SK-N-SH (cell line): ENCODE measurements around the gene A1BG. TPM values are rescaled to one million over a fixed set of nuclear protein-coding genes. Genes with fewer than 3 reads are reported as not detected.

Experiments
- CTCF ChIA-PET: fragments of 300-600, 350-600 bp; formaldehyde crosslinking; extraction: SDS; loops from one replicate; lab custom pipeline; 2021; lab: Yijun Ruan, JAX
- POLR2A ChIA-PET: fragments of 350-600 bp; sonication (Branson Sonifier 250); formaldehyde crosslinking; extraction: SDS; loops from one replicate; lab custom pipeline; 2020; ENCODE audit warnings: antibody characterized with exemption, inconsistent platforms; lab: Yijun Ruan, JAX
- DNase-seq: peaks from one replicate; pipeline ENCODE4 v3.0.0; 2012
- H2AFZ ChIP-seq: fragments of 200-600 bp; sonication (generic); 2 replicates; pipeline ENCODE4 v1.8.1; 2016; ENCODE audit warnings: antibody characterized with exemption, mild to moderate bottlenecking, low read depth
- H3F3A ChIP-seq: fragments of 200-600 bp; sonication (generic); replicated peaks from 2 replicates; pipeline ENCODE3; 2016; ENCODE audit warnings: antibody characterized with exemption, mild to moderate bottlenecking; ENCODE audit not compliant: insufficient read depth
- H3K27ac ChIP-seq, 2 experiments: fragments of 200-500 bp in 1 of 2; fragments of 200-600 bp in 1 of 2; sonication (Bioruptor generic) in 1 of 2; sonication (generic), shearing (Covaris generic) in 1 of 2; 2 replicates each; pipeline versions ENCODE4 v1.5.1 to v1.6.1; 2014 to 2016; ENCODE audit warnings: low read depth in 2 of 2, inconsistent platforms in 1 of 2, low read length in 1 of 2, mild to moderate bottlenecking in 1 of 2, mixed read lengths in 1 of 2
- H3K27me3 ChIP-seq: fragments of 200-600 bp; sonication (generic), shearing (Covaris generic); 2 replicates; pipeline ENCODE4 v1.6.1; 2016; ENCODE audit warnings: mixed run types; ENCODE audit not compliant: insufficient read depth
- H3K36me3 ChIP-seq, 2 experiments: fragments of 200-500 bp in 1 of 2; fragments of 200-600 bp in 1 of 2; sonication (Bioruptor generic) in 1 of 2; sonication (generic) in 1 of 2; replicated peaks in 1 of 2; 2 replicates each; pipeline versions ENCODE3 to v1.5.1; 2014 to 2016; ENCODE audit warnings: low read length in 1 of 2, mild to moderate bottlenecking in 1 of 2; ENCODE audit not compliant: insufficient read depth in 2 of 2, control insufficient read depth in 1 of 2
- H3K4me1 ChIP-seq, 2 experiments: fragments of 200-500 bp in 1 of 2; fragments of 200-600 bp in 1 of 2; sonication (Bioruptor generic) in 1 of 2; sonication (generic), shearing (Covaris generic) in 1 of 2; 2 replicates each; pipeline versions ENCODE4 v1.5.1 to v1.6.1; 2014 to 2016; ENCODE audit warnings: low read depth in 1 of 2, low read length in 1 of 2, mixed run types in 1 of 2; ENCODE audit not compliant: insufficient read depth in 2 of 2, control insufficient read depth in 1 of 2
- H3K4me2 ChIP-seq: fragments of 200-600 bp; sonication (generic), shearing (Covaris generic); 2 replicates; pipeline ENCODE4 v1.6.1; 2017; ENCODE audit warnings: mixed run types
- H3K4me3 ChIP-seq, 2 experiments: fragments of 200-500 bp in 1 of 2; fragments of 200-600 bp in 1 of 2; sonication (Bioruptor generic) in 1 of 2; sonication (generic), shearing (Covaris generic) in 1 of 2; 2 replicates each; pipeline versions ENCODE4 v1.5.1 to v1.8.1; 2014 to 2016; ENCODE audit warnings: low read depth in 2 of 2, inconsistent platforms in 1 of 2, low read length in 1 of 2, mild to moderate bottlenecking in 1 of 2, mixed read lengths in 1 of 2, moderate library complexity in 1 of 2
- H3K79me2 ChIP-seq: fragments of 200-600 bp; sonication (generic); 2 replicates; pipeline ENCODE4 v1.8.1; 2017; ENCODE audit warnings: mild to moderate bottlenecking; ENCODE audit not compliant: insufficient read depth
- H3K9ac ChIP-seq: fragments of 200-600 bp; sonication (generic); 2 replicates; pipeline ENCODE4 v1.6.1; 2017; ENCODE audit warnings: mixed run types
- H3K9me2 ChIP-seq: fragments of 200-600 bp; sonication (generic); 2 replicates; pipeline ENCODE4 v1.6.1; 2017; ENCODE audit warnings: mixed run types
- H3K9me3 ChIP-seq: fragments of 200-600 bp; sonication (generic); 2 replicates; pipeline ENCODE4 v1.6.1; 2017; ENCODE audit warnings: mixed run types, mild to moderate bottlenecking, moderate library complexity
- H4K20me1 ChIP-seq: fragments of 200-600 bp; sonication (generic); 2 replicates; pipeline ENCODE4 v1.6.1; 2017; ENCODE audit warnings: mild to moderate bottlenecking, mixed run types; ENCODE audit not compliant: insufficient read depth
- ELF1 ChIP-seq: IDR thresholded peaks from 2 replicates; pipeline ENCODE4 v1.4.0; 2012
- EZH2phosphoT487 ChIP-seq: fragments of 200-600 bp; sonication (generic); IDR thresholded peaks from 2 replicates; pipeline ENCODE4 v1.6.1; 2017; ENCODE audit warnings: low read depth, mixed run types, mild to moderate bottlenecking, antibody characterized with exemption, moderate library complexity, borderline replicate concordance
- FOSL2 ChIP-seq: IDR thresholded peaks from 2 replicates; pipeline ENCODE4 v1.4.0; 2012; ENCODE audit warnings: low read depth, mild to moderate bottlenecking, moderate library complexity, borderline replicate concordance
- FOXJ3 ChIP-seq: sonication (generic); formaldehyde crosslinking; IDR thresholded peaks from 2 replicates; pipeline ENCODE4 v1.5.1; 2020; ENCODE audit warnings: mild to moderate bottlenecking, missing genetic modification reagents
- GATA2 ChIP-seq: sonication (generic); formaldehyde crosslinking; IDR thresholded peaks from 2 replicates; pipeline ENCODE4 v1.5.0; 2020; ENCODE audit warnings: mild to moderate bottlenecking, missing genetic modification reagents
- JUND ChIP-seq: IDR thresholded peaks from 2 replicates; pipeline ENCODE4 v1.4.0; 2012
- MXI1 ChIP-seq: IDR thresholded peaks from 2 replicates; pipeline ENCODE4 v1.6.1; 2012; ENCODE audit warnings: mild to moderate bottlenecking, low read depth, low read length, improper control_type of control experiment
- NFIC ChIP-seq: IDR thresholded peaks from 2 replicates; pipeline ENCODE4 v1.4.0; 2012; ENCODE audit warnings: borderline replicate concordance
- RAD21 ChIP-seq: IDR thresholded peaks from 2 replicates; pipeline ENCODE4 v1.6.1; 2012; ENCODE audit warnings: mild to moderate bottlenecking, low read length
- RCOR1 ChIP-seq: fragments of 150-350 bp; IDR thresholded peaks from 2 replicates; pipeline ENCODE4 v1.6.1; 2017; ENCODE audit warnings: antibody characterized with exemption, low read length
- RFX5 ChIP-seq: IDR thresholded peaks from 2 replicates; pipeline ENCODE4 v1.6.1; 2012; ENCODE audit warnings: mild to moderate bottlenecking, improper control_type of control experiment, low read length
- SIN3A ChIP-seq: IDR thresholded peaks from 2 replicates; pipeline ENCODE4 v1.6.1; 2012; ENCODE audit warnings: low read depth, mild to moderate bottlenecking, low read length, moderate library complexity, borderline replicate concordance
- TAF1 ChIP-seq: IDR thresholded peaks from 2 replicates; pipeline ENCODE4 v1.6.1; 2012; ENCODE audit warnings: low read depth, mild to moderate bottlenecking, low read length, moderate library complexity, borderline replicate concordance
- TCF12 ChIP-seq: IDR thresholded peaks from 2 replicates; pipeline ENCODE4 v1.4.0; 2012
- TEAD4 ChIP-seq: IDR thresholded peaks from 2 replicates; pipeline ENCODE4 v1.4.0; 2012; ENCODE audit warnings: mild to moderate bottlenecking, borderline replicate concordance; ENCODE audit not compliant: insufficient read depth
- YY1 ChIP-seq: IDR thresholded peaks from 2 replicates; pipeline ENCODE4 v1.4.0; 2012; ENCODE audit warnings: low read depth, mild to moderate bottlenecking
- WGBS: methylation state at CpG from one replicate; pipeline ENCODE4 v1.1.6; 2017; ENCODE audit warnings: low lambda C conversion rate; 5-methylcytosine and 5-hydroxymethylcytosine counted together
- polyA plus RNA-seq, 3 experiments: library from polyadenylated mRNA; depleted of rRNA; stranded (reverse); fragments of >200 nt; gene quantifications; 2 replicates each; pipeline ENCODE4 v1.2.3, GENCODE V29; 2012
- TF ChIP-seq, protein P1 (sequence below): IDR thresholded peaks from 2 replicates; pipeline ENCODE4; 2012
- TF ChIP-seq, protein P2 (sequence below): IDR thresholded peaks from 2 replicates; pipeline ENCODE4 v1.4.0; 2012; ENCODE audit warnings: low read depth
- TF ChIP-seq, protein P3 (sequence below): IDR thresholded peaks from 2 replicates; pipeline ENCODE4 v1.6.1; 2012; ENCODE audit warnings: mild to moderate bottlenecking, low read depth, low read length, moderate library complexity
- TF ChIP-seq, protein P4 (sequence below): IDR thresholded peaks from 2 replicates; pipeline ENCODE4 v1.4.0; 2012; ENCODE audit warnings: low read depth, borderline replicate concordance
- TF ChIP-seq, protein P5 (sequence below): fragments of 200-600 bp; sonication (generic); IDR thresholded peaks from 2 replicates; pipeline ENCODE4 v1.6.1; 2017; ENCODE audit warnings: antibody characterized with exemption, mild to moderate bottlenecking, moderate library complexity

Gene A1BG
- polyA plus RNA-seq, 1 of the 3 experiments (the other 2 are of a cell fraction): 62.6 TPM

DNA sequence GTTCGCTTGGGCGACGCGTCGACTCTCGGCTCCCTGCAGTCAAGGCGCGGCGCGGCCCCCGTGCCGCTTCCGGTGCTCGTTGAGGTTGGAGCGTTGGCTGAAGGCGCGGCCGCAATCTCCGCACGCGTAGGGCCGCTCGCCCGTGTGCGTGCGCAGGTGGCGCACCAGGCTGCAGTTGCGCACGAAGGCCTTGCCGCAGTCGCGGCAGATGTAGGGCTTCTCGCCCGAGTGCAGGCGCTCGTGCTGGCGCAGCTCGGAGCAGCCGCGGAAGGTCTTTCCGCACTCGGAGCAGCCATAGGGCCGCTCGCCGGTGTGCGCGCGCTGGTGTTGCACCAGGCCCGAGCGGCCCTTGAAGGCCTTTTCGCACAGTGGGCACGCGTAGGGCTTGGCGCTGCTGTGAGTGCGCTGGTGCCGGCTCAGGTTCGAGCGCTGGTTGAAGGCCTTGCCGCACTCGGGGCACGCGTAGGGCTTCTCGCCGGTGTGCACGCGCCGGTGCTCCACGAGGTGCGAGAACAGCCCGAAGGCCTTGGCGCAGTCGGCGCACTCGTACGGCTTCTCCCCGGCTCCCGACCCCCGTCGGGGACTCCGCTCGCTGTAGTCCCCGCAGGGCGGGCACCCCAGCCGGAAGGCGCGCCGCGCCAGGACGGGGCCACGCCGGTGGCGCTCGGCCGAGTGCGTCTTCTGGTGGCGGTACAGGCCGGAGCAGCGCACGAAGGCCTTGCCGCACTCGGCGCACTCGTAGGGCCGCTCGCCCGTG, 14.6 kb upstream of the A1BG start (continued):
- TF ChIP-seq, protein P1, sequence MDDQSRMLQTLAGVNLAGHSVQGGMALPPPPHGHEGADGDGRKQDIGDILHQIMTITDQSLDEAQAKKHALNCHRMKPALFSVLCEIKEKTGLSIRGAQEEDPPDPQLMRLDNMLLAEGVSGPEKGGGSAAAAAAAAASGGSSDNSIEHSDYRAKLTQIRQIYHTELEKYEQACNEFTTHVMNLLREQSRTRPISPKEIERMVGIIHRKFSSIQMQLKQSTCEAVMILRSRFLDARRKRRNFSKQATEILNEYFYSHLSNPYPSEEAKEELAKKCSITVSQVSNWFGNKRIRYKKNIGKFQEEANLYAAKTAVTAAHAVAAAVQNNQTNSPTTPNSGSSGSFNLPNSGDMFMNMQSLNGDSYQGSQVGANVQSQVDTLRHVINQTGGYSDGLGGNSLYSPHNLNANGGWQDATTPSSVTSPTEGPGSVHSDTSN: no peak
- TF ChIP-seq NFIC (no peak), TCF12 (no peak), ELF1 (no peak), RCOR1 (no peak), FOSL2 (no peak), GATA2 (CRISPR knock-in tag) (no peak), MXI1 (no peak), RFX5 (no peak), RAD21 (no peak)
- TF ChIP-seq, protein P2, sequence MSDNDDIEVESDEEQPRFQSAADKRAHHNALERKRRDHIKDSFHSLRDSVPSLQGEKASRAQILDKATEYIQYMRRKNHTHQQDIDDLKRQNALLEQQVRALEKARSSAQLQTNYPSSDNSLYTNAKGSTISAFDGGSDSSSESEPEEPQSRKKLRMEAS: no peak

DNA sequence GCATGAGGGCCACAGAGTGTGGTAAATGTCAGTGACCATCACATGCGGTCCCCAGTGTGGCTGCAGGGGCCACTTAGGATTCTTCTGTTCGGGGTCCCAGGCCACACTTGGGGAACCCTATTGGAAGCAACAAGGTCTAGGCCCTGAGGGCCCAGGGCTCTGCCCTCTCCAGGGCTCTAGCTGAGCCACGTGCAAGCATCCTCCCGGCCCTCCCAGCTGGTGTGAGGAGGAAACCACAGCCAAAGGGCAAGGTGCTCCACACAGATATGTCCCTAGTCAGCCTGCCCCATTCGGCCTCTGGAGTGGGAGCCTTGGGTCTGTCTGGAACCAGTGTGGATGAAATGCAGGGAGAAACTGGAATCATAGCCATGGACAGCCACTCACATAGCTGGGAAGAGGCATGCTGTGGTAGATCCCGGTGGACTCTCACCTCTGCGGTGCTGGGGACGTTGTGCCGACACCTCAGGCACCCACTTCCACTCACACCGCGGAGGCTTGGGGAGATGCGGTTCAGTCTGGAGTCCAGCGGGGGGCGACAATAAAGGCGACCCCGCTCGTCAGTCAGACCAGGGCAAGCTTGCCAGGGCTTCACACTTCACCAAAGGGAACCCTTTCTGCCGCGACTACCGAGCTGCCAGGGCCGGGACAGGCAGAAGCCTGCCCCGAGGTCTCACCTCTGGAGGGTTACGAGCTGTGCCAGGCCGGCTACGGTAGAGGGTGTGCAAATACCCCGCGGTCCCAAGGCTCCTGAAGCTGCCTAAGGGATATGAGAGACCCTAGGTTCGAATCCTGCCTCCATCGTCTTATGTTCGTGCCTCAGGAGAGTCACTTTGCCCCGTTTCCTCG, 13.5 kb upstream of the A1BG start:
- Histone ChIP-seq H3K79me2 (no peaks in the 10 kb centered on the region), H3K4me3 (no peak overlapping the region), H3K36me3 (no peaks in the 10 kb centered on the region), H3K27me3 (no peaks in the 10 kb centered on the region), H3K4me2 (no peak overlapping the region), H3F3A (peaks cover 12% of the 10 kb centered on the region), H3K4me1 (peaks cover 0 to under 1% of the 10 kb centered on the region in 2 experiments; a peak in 1 of 4 replicates), H3K27ac (no peak overlapping the region), H3K9me3 (no peaks in the 10 kb centered on the region), H2AFZ (no peak overlapping the region), H3K9ac (no peak overlapping the region), H3K9me2 (no peaks in the 10 kb centered on the region), H4K20me1 (no peaks in the 10 kb centered on the region)
- CTCF ChIA-PET: interaction anchor here (1.0 to 1.2 kb wide), 2 partner anchors 11 to 13 kb away, joined by 3 read pairs; no protein-coding TSS in a partner anchor
- POLR2A ChIA-PET: no interaction called here
- WGBS: 90% methylated on average over 23 of the region's 32 CpGs
- peak; percentile 31 for DNase-seq
- TF ChIP-seq, protein P2: no peak
- TF ChIP-seq RAD21 (no peak), FOSL2 (no peak), NFIC (no peak), EZH2phosphoT487 (no peak), GATA2 (CRISPR knock-in tag) (no peak), RCOR1 (no peak), TEAD4 (no peak), TCF12 (no peak), YY1 (no peak), JUND (no peak), TAF1 (no peak), SIN3A (no peak), FOXJ3 (no peak)
- TF ChIP-seq, protein P3, sequence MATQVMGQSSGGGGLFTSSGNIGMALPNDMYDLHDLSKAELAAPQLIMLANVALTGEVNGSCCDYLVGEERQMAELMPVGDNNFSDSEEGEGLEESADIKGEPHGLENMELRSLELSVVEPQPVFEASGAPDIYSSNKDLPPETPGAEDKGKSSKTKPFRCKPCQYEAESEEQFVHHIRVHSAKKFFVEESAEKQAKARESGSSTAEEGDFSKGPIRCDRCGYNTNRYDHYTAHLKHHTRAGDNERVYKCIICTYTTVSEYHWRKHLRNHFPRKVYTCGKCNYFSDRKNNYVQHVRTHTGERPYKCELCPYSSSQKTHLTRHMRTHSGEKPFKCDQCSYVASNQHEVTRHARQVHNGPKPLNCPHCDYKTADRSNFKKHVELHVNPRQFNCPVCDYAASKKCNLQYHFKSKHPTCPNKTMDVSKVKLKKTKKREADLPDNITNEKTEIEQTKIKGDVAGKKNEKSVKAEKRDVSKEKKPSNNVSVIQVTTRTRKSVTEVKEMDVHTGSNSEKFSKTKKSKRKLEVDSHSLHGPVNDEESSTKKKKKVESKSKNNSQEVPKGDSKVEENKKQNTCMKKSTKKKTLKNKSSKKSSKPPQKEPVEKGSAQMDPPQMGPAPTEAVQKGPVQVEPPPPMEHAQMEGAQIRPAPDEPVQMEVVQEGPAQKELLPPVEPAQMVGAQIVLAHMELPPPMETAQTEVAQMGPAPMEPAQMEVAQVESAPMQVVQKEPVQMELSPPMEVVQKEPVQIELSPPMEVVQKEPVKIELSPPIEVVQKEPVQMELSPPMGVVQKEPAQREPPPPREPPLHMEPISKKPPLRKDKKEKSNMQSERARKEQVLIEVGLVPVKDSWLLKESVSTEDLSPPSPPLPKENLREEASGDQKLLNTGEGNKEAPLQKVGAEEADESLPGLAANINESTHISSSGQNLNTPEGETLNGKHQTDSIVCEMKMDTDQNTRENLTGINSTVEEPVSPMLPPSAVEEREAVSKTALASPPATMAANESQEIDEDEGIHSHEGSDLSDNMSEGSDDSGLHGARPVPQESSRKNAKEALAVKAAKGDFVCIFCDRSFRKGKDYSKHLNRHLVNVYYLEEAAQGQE: no peak
- TF ChIP-seq, protein P4, sequence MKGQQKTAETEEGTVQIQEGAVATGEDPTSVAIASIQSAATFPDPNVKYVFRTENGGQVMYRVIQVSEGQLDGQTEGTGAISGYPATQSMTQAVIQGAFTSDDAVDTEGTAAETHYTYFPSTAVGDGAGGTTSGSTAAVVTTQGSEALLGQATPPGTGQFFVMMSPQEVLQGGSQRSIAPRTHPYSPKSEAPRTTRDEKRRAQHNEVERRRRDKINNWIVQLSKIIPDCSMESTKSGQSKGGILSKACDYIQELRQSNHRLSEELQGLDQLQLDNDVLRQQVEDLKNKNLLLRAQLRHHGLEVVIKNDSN: no peak
- TF ChIP-seq, protein P5, sequence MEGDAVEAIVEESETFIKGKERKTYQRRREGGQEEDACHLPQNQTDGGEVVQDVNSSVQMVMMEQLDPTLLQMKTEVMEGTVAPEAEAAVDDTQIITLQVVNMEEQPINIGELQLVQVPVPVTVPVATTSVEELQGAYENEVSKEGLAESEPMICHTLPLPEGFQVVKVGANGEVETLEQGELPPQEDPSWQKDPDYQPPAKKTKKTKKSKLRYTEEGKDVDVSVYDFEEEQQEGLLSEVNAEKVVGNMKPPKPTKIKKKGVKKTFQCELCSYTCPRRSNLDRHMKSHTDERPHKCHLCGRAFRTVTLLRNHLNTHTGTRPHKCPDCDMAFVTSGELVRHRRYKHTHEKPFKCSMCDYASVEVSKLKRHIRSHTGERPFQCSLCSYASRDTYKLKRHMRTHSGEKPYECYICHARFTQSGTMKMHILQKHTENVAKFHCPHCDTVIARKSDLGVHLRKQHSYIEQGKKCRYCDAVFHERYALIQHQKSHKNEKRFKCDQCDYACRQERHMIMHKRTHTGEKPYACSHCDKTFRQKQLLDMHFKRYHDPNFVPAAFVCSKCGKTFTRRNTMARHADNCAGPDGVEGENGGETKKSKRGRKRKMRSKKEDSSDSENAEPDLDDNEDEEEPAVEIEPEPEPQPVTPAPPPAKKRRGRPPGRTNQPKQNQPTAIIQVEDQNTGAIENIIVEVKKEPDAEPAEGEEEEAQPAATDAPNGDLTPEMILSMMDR: no peak
